ENCODE data around the gene CHIT1. TPM values are rescaled to one million over a fixed set of nuclear protein-coding genes. Genes with fewer than 3 reads are reported as not detected.
"Not testable (repeated sequence)": the region's sequence is repeated elsewhere in the genome, so short reads cannot be mapped to it uniquely, and the experiment has no call there.

Gene CHIT1
- total RNA-seq, 1 donor from 2014 or later, result 17.4 TPM

GRCh38 chr1:203266140-203266539, 36.7 kb upstream of the CHIT1 start:
- not testable (repeated sequence) for DNase-seq (ENCODE audit: low spot score)

- no peak for DNase-seq (ENCODE audit: low spot score)
Measured at GRCh38 chr1:203265541-203265940, 36.1 kb upstream of the CHIT1 start.

- no peak for DNase-seq (ENCODE audit: low spot score)
Measured at GRCh38 chr1:203264052-203264501, 34.6 kb upstream of the CHIT1 start.

GRCh38 chr1:203263496-203263895, 34.0 kb upstream of the CHIT1 start:
- no peak for DNase-seq (ENCODE audit: low spot score)

GRCh38 chr1:203256636-203257035, 27.2 kb upstream of the CHIT1 start:
- DNase-seq (ENCODE audit: low spot score), result not testable (repeated sequence)

GRCh38 chr1:203254782-203255181, 25.3 kb upstream of the CHIT1 start:
- DNase-seq (ENCODE audit: low spot score), result not testable (repeated sequence)

- DNase-seq (ENCODE audit: low spot score), result no peak
Measured at GRCh38 chr1:203252678-203253077, 23.2 kb upstream of the CHIT1 start.

- no peak for DNase-seq (ENCODE audit: low spot score)
Measured at GRCh38 chr1:203251466-203251865, 22.0 kb upstream of the CHIT1 start.

GRCh38 chr1:203250911-203251310, 21.4 kb upstream of the CHIT1 start:
- DNase-seq (ENCODE audit: low spot score), result no peak

- no peak for DNase-seq (ENCODE audit: low spot score)
Measured at GRCh38 chr1:203244776-203245175, 15.3 kb upstream of the CHIT1 start.

GRCh38 chr1:203241708-203242107, 12.2 kb upstream of the CHIT1 start:
- DNase-seq (ENCODE audit: low spot score), result not testable (repeated sequence)

- no peak for DNase-seq (ENCODE audit: low spot score)
Measured at GRCh38 chr1:203239526-203240305, 10.2 kb upstream of the CHIT1 start.

- no peak for DNase-seq (ENCODE audit: low spot score)
Measured at GRCh38 chr1:203239081-203239480, 9.6 kb upstream of the CHIT1 start.

- no peak for DNase-seq (ENCODE audit: low spot score)
Measured at GRCh38 chr1:203238535-203238934, 9.1 kb upstream of the CHIT1 start.

- not testable (repeated sequence) for DNase-seq (ENCODE audit: low spot score)
Measured at GRCh38 chr1:203234901-203235300, 5.4 kb upstream of the CHIT1 start.

- DNase-seq (ENCODE audit: low spot score), result no peak
Measured at GRCh38 chr1:203228670-203229069, 803 bp downstream of the CHIT1 start.

GRCh38 chr1:203227371-203228083, 1.9 kb downstream of the CHIT1 start:
- DNase-seq (ENCODE audit: low spot score), result no peak

- no peak for DNase-seq (ENCODE audit: low spot score)
Measured at GRCh38 chr1:203225071-203225470, 4.4 kb downstream of the CHIT1 start.

- peak; percentile 85 for DNase-seq (ENCODE audit: low spot score)
Measured at GRCh38 chr1:203223012-203223775, 6.3 kb downstream of the CHIT1 start.

GRCh38 chr1:203219934-203220333, 9.5 kb downstream of the CHIT1 start:
- no peak for DNase-seq (ENCODE audit: low spot score)

- DNase-seq (ENCODE audit: low spot score), result no peak
Measured at GRCh38 chr1:203219171-203219570, 10.3 kb downstream of the CHIT1 start.

GRCh38 chr1:203217668-203218067, 11.8 kb downstream of the CHIT1 start:
- DNase-seq (ENCODE audit: low spot score), result peak; percentile 83
